K562 (cell line): ENCODE results near the gene DOCK4. TPM values are rescaled to one million over a fixed set of nuclear protein-coding genes. Genes with fewer than 3 reads are reported as not detected.

ENCODE experiments used
- CHD2 ChIP-seq: IDR thresholded peaks from 2 replicates; pipeline ENCODE4 v1.6.1; 2011; ENCODE audit warnings: low read depth, low read length
- HLTF ChIP-seq: fragments of 450-650 bp; IDR thresholded peaks from 2 replicates; pipeline ENCODE4 v1.6.1; 2016
- NFYB ChIP-seq: IDR thresholded peaks from 2 replicates; pipeline ENCODE4 v1.6.1; 2011; ENCODE audit warnings: mild to moderate bottlenecking, moderate library complexity; ENCODE audit not compliant: insufficient read length; ENCODE audit errors: extremely low read depth
- PML ChIP-seq: IDR thresholded peaks from 2 replicates; pipeline ENCODE4 v1.6.1; 2012; ENCODE audit warnings: low read length, inconsistent platforms
- PRMT5 ChIP-seq: sonication (generic); formaldehyde crosslinking; IDR thresholded peaks from 2 replicates; pipeline ENCODE4 v1.5.0; 2020; ENCODE audit warnings: missing genetic modification reagents
- RBFOX2 ChIP-seq: fragments of 200-400 bp; formaldehyde crosslinking; IDR thresholded peaks from 2 replicates; pipeline ENCODE4 v1.6.1; 2017; ENCODE audit warnings: low read depth, mild to moderate bottlenecking, low read length, moderate library complexity
- ZNF140 ChIP-seq: fragments of 250-450 bp; sonication (Bioruptor Pico); IDR thresholded peaks from 2 replicates; pipeline ENCODE4 v1.8.0; 2021; ENCODE audit warnings: moderate library complexity, mild to moderate bottlenecking, inconsistent platforms
- ZZZ3 ChIP-seq: fragments of 450-650 bp; IDR thresholded peaks from 2 replicates; pipeline ENCODE4 v1.6.1; 2016; ENCODE audit warnings: antibody characterized with exemption, mild to moderate bottlenecking, moderate library complexity
- polyA plus RNA-seq, 8 experiments: library from polyadenylated mRNA; depleted of rRNA in 4 of 8; stranded (reverse) in 5 of 8; unstranded in 3 of 8; fragments of >200 nt; fragmentation: Nextera tagmentation in 2 of 8; fragmentation: Illumina TruSeq in 1 of 8; extraction: Ambion mirVana in 2 of 8; extraction: Trizol in 1 of 8; gene quantifications; 2 replicates each; pipeline versions ENCODE4 v1.2.1 to v1.2.3, GENCODE V29; 2011 to 2014; ENCODE audit warnings: inconsistent platforms in 1 of 8, missing spikeins in 1 of 8
- total RNA-seq, 7 experiments: library from RNA; depleted of rRNA in 6 of 7; stranded (reverse); fragments of >200 nt in 6 of 7; fragmentation: Illumina TruSeq in 2 of 7; extraction: Trizol in 2 of 7; gene quantifications; 2 replicates each; pipeline versions ENCODE4 v1.2.1 to v1.2.3, GENCODE V29; 2011 to 2021; ENCODE audit warnings: low replicate concordance in 1 of 7
- TF ChIP-seq, protein P1 (sequence below): fragments of 250-450 bp; sonication (Bioruptor Pico); IDR thresholded peaks from 2 replicates; pipeline ENCODE4 v1.4.0; 2020; ENCODE audit warnings: borderline replicate concordance
- TF ChIP-seq, protein P2 (sequence below): sonication (generic); formaldehyde crosslinking; IDR thresholded peaks from 2 replicates; pipeline ENCODE4 v1.8.1; 2023; ENCODE audit warnings: mild to moderate bottlenecking, missing genetic modification reagents, moderate library complexity
- TF ChIP-seq, protein P3 (sequence below): IDR thresholded peaks from 2 replicates; pipeline ENCODE4 v1.6.1; 2012; ENCODE audit warnings: low read depth, low read length, improper control_type of control experiment, borderline replicate concordance
- TF ChIP-seq, protein P4 (sequence below): fragments of 450-650 bp; IDR thresholded peaks from one replicate; pipeline ENCODE4 v1.6.1; 2018; ENCODE audit warnings: mild to moderate bottlenecking, moderate library complexity; ENCODE audit not compliant: partially characterized antibody
- TF ChIP-seq, protein P5 (sequence below), 3 experiments: IDR thresholded peaks in 2 of 3; conservative IDR thresholded peaks in 1 of 3; 2 replicates each; pipeline ENCODE4 v1.5.1; 2011 to 2012; ENCODE audit warnings: low read length in 3 of 3, mild to moderate bottlenecking in 3 of 3, control low read depth in 2 of 3, improper control_type of control experiment in 1 of 3, inconsistent platforms in 1 of 3, low read depth in 1 of 3, mixed read lengths in 1 of 3, moderate library complexity in 1 of 3; ENCODE audit not compliant: insufficient read depth in 2 of 3

The DOCK4 gene
- total and polyA plus RNA-seq, 9 of the 15 experiments (the other 6 are each of a cell fraction or from before 2014, with no cell fraction given) = 0.42 to 5.7 (median 2.3) TPM

DNA sequence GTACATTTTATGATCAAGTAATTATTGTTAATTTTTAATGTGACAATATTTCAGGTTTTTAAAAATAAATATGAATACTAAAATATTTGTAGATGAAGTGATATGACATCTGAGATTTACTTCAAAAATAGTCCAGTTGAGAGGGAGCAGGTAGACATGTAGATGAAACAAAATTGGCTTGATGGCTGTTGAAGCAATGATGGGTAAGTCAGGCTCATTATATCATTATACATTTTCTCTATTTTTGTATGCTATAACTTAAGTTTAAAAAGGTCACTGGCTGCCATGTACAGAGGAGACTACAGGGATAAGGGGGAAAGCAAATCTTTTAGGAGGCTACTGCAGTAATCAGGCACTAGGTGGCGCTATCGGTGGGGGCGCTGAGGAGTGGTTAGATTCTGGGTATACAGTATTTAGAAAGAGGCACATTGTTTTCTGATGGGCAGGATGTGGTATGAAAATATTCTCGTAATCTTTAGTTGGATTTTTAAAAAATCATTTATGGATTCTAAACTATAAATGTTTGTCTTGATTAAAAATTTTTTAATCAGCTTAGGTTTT lies 454.1 kb downstream of the DOCK4 start (continued):
- TF ChIP-seq, protein P1, sequence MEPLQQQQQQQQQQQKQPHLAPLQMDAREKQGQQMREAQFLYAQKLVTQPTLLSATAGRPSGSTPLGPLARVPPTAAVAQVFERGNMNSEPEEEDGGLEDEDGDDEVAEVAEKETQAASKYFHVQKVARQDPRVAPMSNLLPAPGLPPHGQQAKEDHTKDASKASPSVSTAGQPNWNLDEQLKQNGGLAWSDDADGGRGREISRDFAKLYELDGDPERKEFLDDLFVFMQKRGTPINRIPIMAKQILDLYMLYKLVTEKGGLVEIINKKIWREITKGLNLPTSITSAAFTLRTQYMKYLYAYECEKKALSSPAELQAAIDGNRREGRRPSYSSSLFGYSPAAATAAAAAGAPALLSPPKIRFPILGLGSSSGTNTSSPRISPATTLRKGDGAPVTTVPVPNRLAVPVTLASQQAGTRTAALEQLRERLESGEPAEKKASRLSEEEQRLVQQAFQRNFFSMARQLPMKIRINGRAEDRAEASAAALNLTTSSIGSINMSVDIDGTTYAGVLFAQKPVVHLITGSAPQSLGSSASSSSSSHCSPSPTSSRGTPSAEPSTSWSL = no peak
- no peak for TF ChIP-seq NFYB
- TF ChIP-seq, protein P2, sequence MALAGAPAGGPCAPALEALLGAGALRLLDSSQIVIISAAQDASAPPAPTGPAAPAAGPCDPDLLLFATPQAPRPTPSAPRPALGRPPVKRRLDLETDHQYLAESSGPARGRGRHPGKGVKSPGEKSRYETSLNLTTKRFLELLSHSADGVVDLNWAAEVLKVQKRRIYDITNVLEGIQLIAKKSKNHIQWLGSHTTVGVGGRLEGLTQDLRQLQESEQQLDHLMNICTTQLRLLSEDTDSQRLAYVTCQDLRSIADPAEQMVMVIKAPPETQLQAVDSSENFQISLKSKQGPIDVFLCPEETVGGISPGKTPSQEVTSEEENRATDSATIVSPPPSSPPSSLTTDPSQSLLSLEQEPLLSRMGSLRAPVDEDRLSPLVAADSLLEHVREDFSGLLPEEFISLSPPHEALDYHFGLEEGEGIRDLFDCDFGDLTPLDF (CRISPR knock-in tag) = no peak
- TF ChIP-seq, protein P3, sequence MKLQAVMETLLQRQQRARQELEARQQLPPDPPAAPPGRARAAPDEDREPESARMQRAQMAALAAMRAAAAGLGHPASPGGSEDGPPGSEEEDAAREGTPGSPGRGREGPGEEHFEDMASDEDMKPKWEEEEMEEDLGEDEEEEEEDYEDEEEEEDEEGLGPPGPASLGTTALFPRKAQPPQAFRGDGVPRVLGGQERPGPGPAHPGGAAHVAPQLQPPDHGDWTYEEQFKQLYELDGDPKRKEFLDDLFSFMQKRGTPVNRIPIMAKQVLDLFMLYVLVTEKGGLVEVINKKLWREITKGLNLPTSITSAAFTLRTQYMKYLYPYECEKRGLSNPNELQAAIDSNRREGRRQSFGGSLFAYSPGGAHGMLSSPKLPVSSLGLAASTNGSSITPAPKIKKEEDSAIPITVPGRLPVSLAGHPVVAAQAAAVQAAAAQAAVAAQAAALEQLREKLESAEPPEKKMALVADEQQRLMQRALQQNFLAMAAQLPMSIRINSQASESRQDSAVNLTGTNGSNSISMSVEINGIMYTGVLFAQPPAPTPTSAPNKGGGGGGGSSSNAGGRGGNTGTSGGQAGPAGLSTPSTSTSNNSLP = 0 out of 2 replicates have a peak, but pooled peaks have one; percentile 22
- no peak for TF ChIP-seq ZNF140 (CRISPR knock-in tag)
- no peak for TF ChIP-seq RBFOX2
- no peak for TF ChIP-seq PRMT5 (CRISPR knock-in tag)
- no peak for TF ChIP-seq PML
- TF ChIP-seq, protein P4, sequence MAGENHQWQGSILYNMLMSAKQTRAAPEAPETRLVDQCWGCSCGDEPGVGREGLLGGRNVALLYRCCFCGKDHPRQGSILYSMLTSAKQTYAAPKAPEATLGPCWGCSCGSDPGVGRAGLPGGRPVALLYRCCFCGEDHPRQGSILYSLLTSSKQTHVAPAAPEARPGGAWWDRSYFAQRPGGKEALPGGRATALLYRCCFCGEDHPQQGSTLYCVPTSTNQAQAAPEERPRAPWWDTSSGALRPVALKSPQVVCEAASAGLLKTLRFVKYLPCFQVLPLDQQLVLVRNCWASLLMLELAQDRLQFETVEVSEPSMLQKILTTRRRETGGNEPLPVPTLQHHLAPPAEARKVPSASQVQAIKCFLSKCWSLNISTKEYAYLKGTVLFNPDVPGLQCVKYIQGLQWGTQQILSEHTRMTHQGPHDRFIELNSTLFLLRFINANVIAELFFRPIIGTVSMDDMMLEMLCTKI = no peak
- TF ChIP-seq, protein P5, sequence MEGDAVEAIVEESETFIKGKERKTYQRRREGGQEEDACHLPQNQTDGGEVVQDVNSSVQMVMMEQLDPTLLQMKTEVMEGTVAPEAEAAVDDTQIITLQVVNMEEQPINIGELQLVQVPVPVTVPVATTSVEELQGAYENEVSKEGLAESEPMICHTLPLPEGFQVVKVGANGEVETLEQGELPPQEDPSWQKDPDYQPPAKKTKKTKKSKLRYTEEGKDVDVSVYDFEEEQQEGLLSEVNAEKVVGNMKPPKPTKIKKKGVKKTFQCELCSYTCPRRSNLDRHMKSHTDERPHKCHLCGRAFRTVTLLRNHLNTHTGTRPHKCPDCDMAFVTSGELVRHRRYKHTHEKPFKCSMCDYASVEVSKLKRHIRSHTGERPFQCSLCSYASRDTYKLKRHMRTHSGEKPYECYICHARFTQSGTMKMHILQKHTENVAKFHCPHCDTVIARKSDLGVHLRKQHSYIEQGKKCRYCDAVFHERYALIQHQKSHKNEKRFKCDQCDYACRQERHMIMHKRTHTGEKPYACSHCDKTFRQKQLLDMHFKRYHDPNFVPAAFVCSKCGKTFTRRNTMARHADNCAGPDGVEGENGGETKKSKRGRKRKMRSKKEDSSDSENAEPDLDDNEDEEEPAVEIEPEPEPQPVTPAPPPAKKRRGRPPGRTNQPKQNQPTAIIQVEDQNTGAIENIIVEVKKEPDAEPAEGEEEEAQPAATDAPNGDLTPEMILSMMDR (IDR thresholded peaks at IDR 0.05 in 2 of 3, conservative IDR thresholded peaks at IDR 0.05 in 1 of 3; ENCODE audit: insufficient read depth in 2 of 3, low read depth in 1 of 3, low read length in 3 of 3) = peak; percentile 95 to 98 (median 96)
- 0 out of 2 replicates have a peak, but pooled peaks have one; percentile 53 for TF ChIP-seq ZZZ3
- no peak for TF ChIP-seq CHD2
- no peak for TF ChIP-seq HLTF
